ENCODE data around the gene PAM.
"Not testable (repeated sequence)": the region's sequence is repeated elsewhere in the genome, so short reads cannot be mapped to it uniquely, and the experiment has no call there.

The PAM gene

GRCh38 chr5:103005276-103005675 lies 250.2 kb downstream of the PAM start:
- FAIRE-seq: no peak

GRCh38 chr5:103006921-103007320 lies 251.8 kb downstream of the PAM start:
- FAIRE-seq: no peak

- FAIRE-seq: no peak
Observed at GRCh38 chr5:103010168-103010567, 255.1 kb downstream of the PAM start.

- peak; percentile 33 for FAIRE-seq
Observed at GRCh38 chr5:103013933-103014552, 258.9 kb downstream of the PAM start.

GRCh38 chr5:103014983-103015382 lies 259.9 kb downstream of the PAM start:
- FAIRE-seq: no peak

GRCh38 chr5:103016167-103016566 lies 261.1 kb downstream of the PAM start:
- no peak for FAIRE-seq

- no peak for FAIRE-seq
Observed at GRCh38 chr5:103019804-103020203, 264.7 kb downstream of the PAM start.

- no peak for FAIRE-seq
Observed at GRCh38 chr5:103021314-103021713, 266.2 kb downstream of the PAM start.

- FAIRE-seq: no peak
Observed at GRCh38 chr5:103027267-103027666, 272.2 kb downstream of the PAM start.

GRCh38 chr5:103031607-103032006 lies 276.5 kb downstream of the PAM start:
- peak; percentile 92 for FAIRE-seq

- FAIRE-seq: no peak
Observed at GRCh38 chr5:103033696-103034095, 278.6 kb downstream of the PAM start.

- no peak for FAIRE-seq
Observed at GRCh38 chr5:103034662-103035392, 279.7 kb downstream of the PAM start.

- FAIRE-seq: no peak
Observed at GRCh38 chr5:103035701-103036100, 280.6 kb downstream of the PAM start.

GRCh38 chr5:103036601-103037000 lies 281.5 kb downstream of the PAM start:
- no peak for FAIRE-seq

- FAIRE-seq: no peak
Observed at GRCh38 chr5:103037673-103038455, 282.8 kb downstream of the PAM start.

GRCh38 chr5:103041071-103041676 lies 286.1 kb downstream of the PAM start:
- FAIRE-seq: peak; percentile 99

GRCh38 chr5:103046706-103047105 lies 291.6 kb downstream of the PAM start:
- not testable (repeated sequence) for FAIRE-seq

GRCh38 chr5:103057208-103058130 lies 302.4 kb downstream of the PAM start:
- FAIRE-seq: no peak

GRCh38 chr5:103059525-103059924 lies 304.4 kb downstream of the PAM start:
- FAIRE-seq: no peak

- FAIRE-seq: no peak
Observed at GRCh38 chr5:103060424-103060954, 305.4 kb downstream of the PAM start.

GRCh38 chr5:103066326-103066725 lies 311.2 kb downstream of the PAM start:
- no peak for FAIRE-seq

GRCh38 chr5:103073500-103073899 lies 318.4 kb downstream of the PAM start:
- not testable (repeated sequence) for FAIRE-seq

All from islet of Langerhans (tissue), 1 donor.